Stimulated activated CD4-positive, alpha-beta T cell treated with anti-CD3 and anti-CD28 coated beads, Interleukin-1b, Interleukin-23, amount 100 ng/mL, for 48 hours (primary cell): ENCODE data around the gene SAMD1.
A peak's percentile ranks its signal among the peaks of the same experiment; 100 is the strongest.

Experiments
- DNase-seq: peaks from one replicate; pipeline ENCODE4 v3.0.0-alpha.2; 2020

Gene SAMD1

DNA sequence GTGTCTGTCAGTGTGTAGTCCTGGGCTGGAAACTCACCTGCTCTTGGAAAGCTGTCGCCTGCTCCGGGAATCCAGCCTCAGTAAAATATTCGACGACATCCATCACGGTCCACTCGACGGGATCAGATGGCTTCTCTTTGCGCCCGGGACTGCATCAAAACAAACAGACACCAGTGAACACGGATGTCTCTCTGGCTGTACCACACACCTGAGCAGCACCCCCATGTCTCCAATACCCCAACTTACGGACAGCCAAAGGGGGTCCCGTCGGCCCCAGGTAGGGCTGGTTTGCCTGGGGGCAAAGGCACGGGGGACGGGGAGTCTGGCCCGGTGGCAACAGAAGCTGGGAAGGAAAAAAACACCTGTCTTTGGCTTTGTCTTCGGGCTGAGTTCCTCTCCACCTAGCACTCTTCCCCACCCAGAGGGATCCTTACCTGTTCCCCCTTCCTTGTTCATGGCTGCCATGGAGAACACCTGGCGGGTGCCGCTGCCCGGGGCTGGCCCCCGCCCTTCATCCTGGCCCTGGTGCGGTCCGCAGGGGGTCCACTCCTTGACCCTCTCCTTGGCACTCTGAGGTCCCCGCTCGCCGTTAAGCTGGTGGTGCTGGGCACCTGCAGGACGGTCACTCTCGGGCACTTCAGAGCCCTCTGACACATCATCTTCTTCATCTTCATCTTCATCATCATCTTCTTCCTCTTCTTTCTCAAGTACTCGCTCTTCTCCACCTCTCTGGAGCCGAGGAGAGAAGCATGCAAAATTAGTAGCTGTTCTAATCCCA lies 1.7 kb downstream of the SAMD1 start:
- DNase-seq: no peak

- no peak for DNase-seq
Measured at GRCh38 chr19:14086098-14086497, 4.5 kb downstream of the SAMD1 start.

GRCh38 chr19:14085309-14085995 lies 5.1 kb downstream of the SAMD1 start, which contains the start of gene C19orf67:
Gene C19orf67, minus strand, starts transcription at chr19:14085783. Its CDS starts 156 bp downstream, at chr19:14085627.
- DNase-seq: no peak

DNA sequence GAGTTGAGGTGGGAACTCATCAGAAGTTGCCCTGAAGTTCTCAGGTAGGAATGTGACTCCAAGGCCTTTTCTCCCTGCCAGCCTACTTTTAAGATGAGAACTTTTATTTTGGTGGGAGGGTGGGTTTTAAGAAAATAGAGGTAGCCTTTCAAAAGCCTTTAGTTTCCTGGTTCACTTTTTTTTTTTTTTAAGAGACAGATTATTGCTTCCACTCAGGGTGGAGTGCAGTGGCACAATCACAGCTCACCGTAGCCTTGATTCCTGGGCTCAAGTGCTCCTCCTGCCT lies 7.9 kb downstream of the SAMD1 start:
- no peak for DNase-seq

DNA sequence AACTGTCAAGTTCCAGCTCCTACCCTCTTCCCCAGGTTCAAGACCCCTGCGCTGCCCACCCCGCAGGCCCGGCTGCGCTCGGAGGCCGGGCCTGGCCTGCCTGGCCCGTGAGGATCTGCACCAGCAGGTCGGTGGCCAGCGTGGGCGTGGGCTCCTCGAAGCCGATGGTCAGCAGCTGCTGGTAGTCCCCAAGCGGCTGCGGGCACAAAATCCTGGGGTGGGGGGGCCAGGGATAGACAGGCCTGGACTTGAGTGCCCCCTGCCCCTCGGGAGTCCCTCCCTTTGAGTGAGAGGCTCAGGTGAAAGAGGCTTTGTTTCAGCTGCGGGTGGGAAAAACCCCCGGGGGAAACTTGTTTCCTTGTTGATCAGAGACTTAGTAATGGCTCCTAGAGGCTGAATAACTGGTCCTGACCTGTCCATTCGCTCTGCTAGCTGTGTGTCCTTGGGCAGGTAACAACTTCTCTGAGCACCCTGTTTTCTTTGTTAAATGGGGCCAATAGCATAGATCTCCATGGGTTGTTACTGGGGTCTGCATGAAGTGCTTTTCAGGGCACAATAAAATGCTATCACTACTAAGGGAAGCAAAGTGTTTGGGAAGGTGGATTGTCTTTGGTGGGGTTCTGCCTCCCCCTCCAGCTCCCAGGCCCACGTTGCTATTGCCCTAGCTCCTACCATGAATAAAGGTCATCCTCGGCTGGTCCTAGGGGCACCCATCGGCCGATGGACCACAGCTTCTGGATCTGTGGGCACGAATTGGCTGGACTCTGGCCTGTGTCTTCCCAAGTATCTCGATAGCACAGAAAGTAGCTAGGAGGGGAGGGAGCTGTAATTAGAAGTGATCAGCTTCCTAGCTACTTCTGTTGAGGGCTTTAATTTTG lies 8.5 kb downstream of the SAMD1 start:
- no peak for DNase-seq

GRCh38 chr19:14080887-14081796 lies 9.4 kb downstream of the SAMD1 start:
- DNase-seq: peak; percentile 99

- no peak for DNase-seq
Measured at GRCh38 chr19:14078411-14078810, 12.1 kb downstream of the SAMD1 start.

DNA sequence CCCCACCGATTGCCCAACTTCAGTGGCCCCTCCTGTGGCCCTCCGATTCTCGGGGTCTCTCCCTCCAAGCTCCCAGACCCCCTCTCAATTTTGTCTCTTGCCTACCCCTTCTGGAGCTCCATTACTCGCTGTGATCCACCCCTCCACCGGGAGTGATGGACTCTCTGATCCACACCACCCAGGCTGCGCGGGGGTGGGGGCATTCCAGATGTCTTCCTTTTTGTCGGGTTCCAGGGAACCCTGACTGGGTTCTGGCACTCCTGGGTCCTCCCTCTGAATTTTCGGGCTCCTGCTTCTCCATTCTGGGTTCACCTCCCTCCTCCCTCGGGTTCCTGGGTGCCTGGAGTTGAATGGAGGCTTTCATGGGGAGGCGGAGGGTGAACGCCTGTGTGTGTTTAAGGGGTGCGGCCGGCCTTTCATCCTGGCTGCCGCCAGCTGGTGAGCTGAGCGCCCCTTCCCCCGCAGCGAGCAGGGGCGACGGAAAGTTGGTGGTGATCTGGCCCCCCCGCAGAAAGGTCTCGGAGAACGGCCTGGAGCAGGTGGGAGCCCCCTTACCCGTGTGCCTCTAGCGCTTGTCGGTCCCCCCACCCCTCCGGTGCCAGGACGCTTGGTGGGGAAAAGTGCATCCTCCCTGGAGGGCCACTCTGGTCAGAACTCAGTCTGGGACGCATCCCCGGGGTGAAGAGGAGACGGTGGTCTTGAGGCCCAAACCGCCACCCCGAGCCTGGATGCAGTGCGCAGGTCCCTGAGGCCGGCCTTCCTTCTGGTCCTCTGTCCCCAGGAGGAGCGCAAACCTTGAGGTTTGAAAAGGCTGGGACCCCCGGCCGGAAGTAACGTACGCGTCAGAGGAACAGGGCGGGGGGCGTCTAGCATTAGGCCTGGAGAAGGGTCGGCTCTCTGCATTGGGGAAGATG lies 16.4 kb downstream of the SAMD1 start:
- no peak for DNase-seq

DNA sequence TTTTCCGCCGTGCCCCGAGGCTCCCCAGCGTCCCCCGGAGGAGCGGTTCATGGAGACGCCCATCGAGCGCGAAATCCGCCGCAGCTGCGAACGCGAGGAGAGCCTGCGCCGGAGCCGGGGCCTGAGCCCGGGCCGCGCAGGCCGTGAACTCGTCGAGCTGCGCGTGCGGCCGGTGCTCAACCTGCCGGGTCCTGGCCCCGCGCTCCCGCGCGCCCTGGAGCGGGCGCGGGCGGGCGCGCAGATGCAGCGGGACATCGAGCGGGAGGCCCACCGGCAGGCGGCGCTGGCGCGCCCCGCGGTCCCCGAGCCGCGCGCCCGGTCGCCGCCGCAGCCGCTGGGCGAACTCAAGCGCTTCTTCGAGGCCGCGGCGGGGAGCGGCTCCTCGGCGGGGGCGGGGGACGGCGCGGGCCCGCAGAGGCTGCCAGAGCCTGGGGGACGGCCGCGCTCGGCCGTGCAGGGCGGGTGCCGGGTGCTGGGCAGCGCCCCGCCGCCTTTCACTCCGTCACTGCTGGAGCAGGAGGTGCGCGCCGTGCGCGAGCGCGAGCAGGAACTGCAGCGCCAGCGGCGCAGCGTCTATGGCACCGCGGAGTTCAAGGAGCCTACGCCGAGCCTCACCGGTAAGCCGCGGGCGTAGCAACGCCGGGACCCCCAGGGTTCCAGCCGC lies 17.2 kb downstream of the SAMD1 start:
- DNase-seq: peak; percentile 77

- DNase-seq: peak; percentile 33
Measured at GRCh38 chr19:14072535-14073260, 17.9 kb downstream of the SAMD1 start, which contains the start of gene MISP3. Gene MISP3, plus strand, starts transcription at chr19:14072786. Its CDS starts 524 bp downstream, at chr19:14073310.

DNA sequence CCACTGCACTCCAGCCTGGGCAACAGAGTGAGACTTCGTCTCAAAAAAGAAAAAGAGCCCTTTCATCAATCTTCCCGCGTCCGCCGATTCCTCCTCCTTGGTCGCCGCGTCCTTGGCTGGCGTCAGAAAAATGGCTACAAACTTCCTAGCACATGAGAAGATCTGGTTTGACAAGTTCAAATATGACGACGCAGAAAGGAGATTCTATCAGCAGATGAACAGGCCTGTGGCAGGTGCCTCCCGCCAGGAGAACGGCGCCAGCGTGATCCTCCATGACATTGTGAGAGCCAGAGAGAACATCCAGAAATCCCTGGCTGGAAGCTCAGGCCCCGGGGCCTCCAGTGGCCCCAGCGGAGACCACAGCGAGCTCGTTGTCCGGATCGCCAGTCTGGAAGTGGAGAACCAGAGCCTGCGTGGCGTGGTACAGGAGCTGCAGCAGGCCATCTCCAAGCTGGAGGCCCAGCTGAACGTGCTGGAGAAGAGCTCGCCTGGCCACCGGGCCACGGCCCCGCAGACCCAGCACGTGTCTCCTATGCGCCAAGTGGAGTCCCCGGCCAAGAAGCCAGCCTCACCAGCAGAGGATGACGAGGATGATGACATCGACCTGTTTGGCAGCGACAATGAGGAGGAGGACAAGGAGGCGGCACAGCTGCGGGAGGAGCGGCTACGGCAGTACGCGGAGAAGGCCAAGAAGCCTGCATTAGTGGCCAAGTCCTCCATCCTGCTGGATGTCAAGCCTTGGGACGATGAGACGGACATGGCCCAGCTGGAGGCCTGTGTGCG lies 20.1 kb downstream of the SAMD1 start:
- no peak for DNase-seq

DNA sequence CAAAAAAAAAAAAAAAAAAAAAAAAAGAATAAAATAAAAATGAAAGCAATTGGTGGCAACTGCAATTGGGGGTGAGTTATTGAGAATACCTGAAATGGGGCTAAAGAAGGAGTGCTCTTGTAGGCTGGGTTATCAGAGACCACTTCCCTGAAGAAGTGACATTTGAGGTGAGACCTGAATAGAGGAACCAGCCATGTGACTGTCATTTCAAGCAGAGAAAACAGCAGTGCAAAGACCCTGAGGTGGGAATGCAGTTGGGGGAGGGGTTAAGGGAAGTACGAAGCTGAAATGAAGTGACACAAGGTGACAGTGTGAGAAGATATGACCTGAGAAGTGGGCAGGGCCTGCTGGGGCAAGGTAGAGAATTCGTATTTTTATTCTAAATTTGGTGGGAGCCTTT lies 24.4 kb downstream of the SAMD1 start:
- no peak for DNase-seq

- DNase-seq: no peak
Measured at GRCh38 chr19:14063105-14063504, 27.4 kb downstream of the SAMD1 start.

DNA sequence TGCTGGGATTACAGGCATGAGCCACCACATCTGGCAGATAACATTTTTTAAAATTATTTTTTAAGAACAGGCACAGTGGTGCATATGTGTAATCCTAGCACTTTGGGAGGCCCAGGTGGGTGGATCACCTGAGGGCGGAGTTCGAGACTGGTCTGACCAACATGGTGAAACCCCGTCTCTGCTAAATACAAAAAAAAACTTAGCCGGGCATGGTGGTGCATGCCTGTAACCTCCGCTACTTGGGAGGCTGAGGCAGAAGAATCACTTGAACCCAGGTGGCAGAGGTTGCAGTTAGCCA lies 28.0 kb downstream of the SAMD1 start:
- no peak for DNase-seq

DNA sequence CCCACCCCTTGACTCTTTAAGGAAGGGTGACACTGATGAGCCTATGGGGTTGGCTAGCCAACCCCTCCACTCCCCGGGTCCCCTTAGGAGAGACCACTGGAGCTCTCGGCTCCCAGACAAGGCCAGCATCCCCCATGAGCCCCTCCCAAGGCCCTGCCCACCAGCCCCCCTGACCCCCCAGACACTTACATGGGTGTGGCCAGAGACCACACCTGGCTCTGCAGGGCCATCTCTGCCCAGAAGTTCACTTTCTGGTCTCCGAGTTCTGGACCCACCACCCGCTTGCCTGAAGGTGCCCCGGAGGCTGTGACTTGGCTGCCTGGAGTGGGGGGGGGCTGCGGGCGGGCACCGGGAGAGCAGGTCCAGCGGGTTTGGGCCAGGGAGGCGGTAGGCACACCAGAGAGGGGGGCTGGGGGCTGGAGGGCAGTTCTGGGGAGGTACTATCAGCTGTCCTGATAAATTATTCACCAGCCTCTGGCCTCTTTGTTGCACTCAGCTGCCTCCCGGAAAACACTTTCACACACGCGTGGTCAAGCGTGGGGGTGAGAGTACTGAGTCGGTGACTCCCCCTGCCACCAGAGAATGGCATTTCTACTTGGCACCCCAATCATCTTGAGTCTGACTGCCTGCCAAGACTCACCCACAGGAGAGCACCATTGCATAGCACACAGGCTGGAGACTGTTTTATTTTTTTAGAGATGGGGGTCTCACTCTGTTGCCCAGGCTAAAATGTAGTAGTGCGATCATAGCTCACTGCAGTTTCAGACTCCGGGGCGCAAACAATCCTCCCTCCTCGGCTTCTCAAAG lies 28.6 kb downstream of the SAMD1 start, which contains the start of gene PALM3:
Gene PALM3, minus strand, starts transcription at position 326 of the 807 bp plus-strand sequence. Its CDS starts 96 bp downstream, at position 230.
- no peak for DNase-seq

GRCh38 chr19:14061081-14061749 lies 29.3 kb downstream of the SAMD1 start:
- no peak for DNase-seq

- DNase-seq: no peak
Measured at GRCh38 chr19:14059652-14060155, 30.8 kb downstream of the SAMD1 start.

DNA sequence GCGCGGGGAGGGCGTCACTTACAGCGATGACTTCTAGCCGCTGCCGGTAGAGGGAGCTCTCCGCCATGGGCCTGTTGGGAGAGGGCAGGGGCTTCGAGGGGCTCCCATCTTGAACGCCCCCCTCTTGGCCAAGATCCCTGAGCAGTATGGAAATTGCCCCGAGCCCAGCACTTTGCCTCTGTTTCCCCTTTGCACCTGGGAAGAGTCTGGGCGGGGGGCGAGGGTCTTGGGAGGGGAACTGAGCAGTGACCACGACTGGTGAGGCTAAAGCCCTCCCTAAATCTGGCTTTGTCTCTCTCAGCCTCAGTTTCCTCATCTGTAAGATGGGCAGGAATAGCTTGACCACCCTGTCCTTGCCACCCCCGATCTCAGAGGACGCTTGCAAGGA lies 31.5 kb downstream of the SAMD1 start:
- DNase-seq: peak; percentile 48
